ENCODE results near the gene AKR1A1. TPM values are rescaled to one million over a fixed set of nuclear protein-coding genes. Genes with fewer than 3 reads are reported as not detected.

Gene AKR1A1
- total RNA-seq, 2 donors from 2014 or later = 203 to 263 TPM

DNA sequence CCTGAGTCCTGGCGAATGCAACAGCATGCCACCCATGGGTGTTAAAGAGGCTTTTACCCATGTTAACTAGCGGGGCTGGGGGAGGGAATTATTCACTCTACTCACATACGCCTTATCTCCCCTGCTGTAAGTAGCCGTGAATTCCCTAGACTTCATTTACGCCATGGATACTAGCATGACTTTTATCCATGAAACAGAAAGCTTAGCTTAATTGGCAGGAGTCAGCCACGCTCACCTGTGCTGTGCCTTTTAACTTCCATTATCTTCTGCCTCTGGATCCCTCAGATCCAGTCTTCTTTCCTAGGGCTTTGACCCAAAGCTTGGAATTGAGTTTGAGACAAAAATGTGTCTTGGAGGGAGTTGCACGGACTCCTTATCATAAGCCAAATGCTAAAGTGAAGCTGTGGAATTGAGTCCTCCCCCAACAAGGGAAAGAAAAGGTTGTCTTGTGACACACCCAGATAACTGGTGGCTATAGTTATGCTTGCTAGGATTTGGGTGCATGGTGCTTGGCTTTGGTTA, 23.5 kb downstream of the AKR1A1 start:
- DNase-seq = no peak
- TF ChIP-seq, protein P1, sequence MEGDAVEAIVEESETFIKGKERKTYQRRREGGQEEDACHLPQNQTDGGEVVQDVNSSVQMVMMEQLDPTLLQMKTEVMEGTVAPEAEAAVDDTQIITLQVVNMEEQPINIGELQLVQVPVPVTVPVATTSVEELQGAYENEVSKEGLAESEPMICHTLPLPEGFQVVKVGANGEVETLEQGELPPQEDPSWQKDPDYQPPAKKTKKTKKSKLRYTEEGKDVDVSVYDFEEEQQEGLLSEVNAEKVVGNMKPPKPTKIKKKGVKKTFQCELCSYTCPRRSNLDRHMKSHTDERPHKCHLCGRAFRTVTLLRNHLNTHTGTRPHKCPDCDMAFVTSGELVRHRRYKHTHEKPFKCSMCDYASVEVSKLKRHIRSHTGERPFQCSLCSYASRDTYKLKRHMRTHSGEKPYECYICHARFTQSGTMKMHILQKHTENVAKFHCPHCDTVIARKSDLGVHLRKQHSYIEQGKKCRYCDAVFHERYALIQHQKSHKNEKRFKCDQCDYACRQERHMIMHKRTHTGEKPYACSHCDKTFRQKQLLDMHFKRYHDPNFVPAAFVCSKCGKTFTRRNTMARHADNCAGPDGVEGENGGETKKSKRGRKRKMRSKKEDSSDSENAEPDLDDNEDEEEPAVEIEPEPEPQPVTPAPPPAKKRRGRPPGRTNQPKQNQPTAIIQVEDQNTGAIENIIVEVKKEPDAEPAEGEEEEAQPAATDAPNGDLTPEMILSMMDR (IDR thresholded peaks at IDR 0.05) = no peak
- H3K36me3 ChIP-seq = peaks cover 4% of the 10 kb centered on the region
- no peak overlapping the region for H3K9ac ChIP-seq (ENCODE audit: low read depth in 2 of 2, low read length in 2 of 2)
- no peaks in the 10 kb centered on the region for H3K27me3 ChIP-seq
- H3K4me3 ChIP-seq = no peak overlapping the region
- H3K27ac ChIP-seq = no peak overlapping the region
- no peaks in the 10 kb centered on the region for H3K9me3 ChIP-seq
- no peaks in the 10 kb centered on the region for H3K4me1 ChIP-seq
- intact Hi-C loops (cut with DNase I) = no loop called here

GRCh38 chr1:45583264-45583665, 32.6 kb downstream of the AKR1A1 start:
- TF ChIP-seq, protein P1 (IDR thresholded peaks at IDR 0.05) = no peak
- H3K4me1 ChIP-seq = peaks cover 16% of the 10 kb centered on the region
- no peaks in the 10 kb centered on the region for H3K36me3 ChIP-seq
- no peaks in the 10 kb centered on the region for H3K9me3 ChIP-seq
- peak overlapping the region; percentile 92 for H3K27ac ChIP-seq
- DNase-seq = peak; percentile 96
- H3K4me3 ChIP-seq = peak overlapping the region; percentile 74
- peak overlapping the region; percentile 95 to 98 for H3K9ac ChIP-seq (ENCODE audit: low read depth in 2 of 2, low read length in 2 of 2)
- no peaks in the 10 kb centered on the region for H3K27me3 ChIP-seq
- intact Hi-C loops (cut with DNase I) = no loop called here

GRCh38 chr1:45583666-45584350, 33.2 kb downstream of the AKR1A1 start, which contains the start of gene NASP:
Gene NASP, plus strand, starts transcription at chr1:45584041. Its CDS starts 106 bp downstream, at chr1:45584147.
- no peaks in the 10 kb centered on the region for H3K36me3 ChIP-seq
- no peaks in the 10 kb centered on the region for H3K9me3 ChIP-seq
- H3K27me3 ChIP-seq = no peaks in the 10 kb centered on the region
- H3K4me1 ChIP-seq = peaks cover 16% of the 10 kb centered on the region
- peak within 1 kb of the TSS; percentile 92 for H3K27ac ChIP-seq
- DNase-seq = peak; percentile 92
- TF ChIP-seq, protein P1 (IDR thresholded peaks at IDR 0.05) = no peak
- H3K4me3 ChIP-seq = peak within 1 kb of the TSS; percentile 74
- peak within 1 kb of the TSS; percentile 95 to 98 for H3K9ac ChIP-seq (ENCODE audit: low read depth in 2 of 2, low read length in 2 of 2)
- intact Hi-C loops (cut with DNase I) = no loop called here

DNA sequence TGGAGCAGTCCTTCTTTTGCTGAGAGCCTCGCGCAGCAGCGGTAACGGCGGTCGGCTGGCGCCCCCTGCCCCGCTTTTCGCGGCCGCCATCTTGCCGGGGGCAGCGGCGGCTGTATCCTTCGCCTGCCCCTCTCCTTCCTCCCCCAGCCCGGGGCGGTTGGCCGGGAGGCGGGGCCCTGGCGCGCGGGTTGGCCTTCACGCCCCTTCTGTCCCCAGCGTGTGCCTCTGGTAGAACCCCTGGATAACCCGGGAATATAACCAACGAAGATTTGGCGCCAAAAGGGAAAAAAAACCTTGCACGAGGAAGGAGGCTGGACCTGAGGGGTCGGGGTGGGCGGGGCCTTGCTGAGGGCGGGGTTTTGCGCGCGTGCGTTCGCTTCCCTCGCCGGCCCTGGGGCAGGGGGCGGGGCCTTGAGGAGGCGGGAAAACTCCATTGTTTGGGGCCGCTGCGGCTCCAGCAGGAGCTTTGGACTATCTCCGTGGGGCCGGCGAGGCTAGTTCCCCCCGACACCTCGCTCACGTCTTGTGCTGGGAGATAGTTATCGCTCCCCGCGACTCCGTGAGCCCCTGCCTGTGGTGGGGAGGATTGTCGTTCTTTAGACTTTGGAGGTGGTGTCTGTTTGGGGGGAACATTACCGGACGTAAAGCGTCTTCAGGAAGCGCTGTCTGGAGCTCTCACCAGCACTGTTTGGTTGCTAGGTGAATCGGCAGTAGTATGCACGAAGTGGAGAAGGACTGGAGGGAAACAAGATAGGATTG, 33.9 kb downstream of the AKR1A1 start:
- intact Hi-C loops (cut with DNase I) = no loop called here
- peaks cover 16% of the 10 kb centered on the region for H3K4me1 ChIP-seq
- DNase-seq = peak; percentile 94
- H3K27me3 ChIP-seq = no peaks in the 10 kb centered on the region
- TF ChIP-seq, protein P1 (IDR thresholded peaks at IDR 0.05) = no peak
- peak overlapping the region; percentile 95 to 98 for H3K9ac ChIP-seq (ENCODE audit: low read depth in 2 of 2, low read length in 2 of 2)
- H3K27ac ChIP-seq = peak overlapping the region; percentile 92
- peak overlapping the region; percentile 74 for H3K4me3 ChIP-seq
- H3K9me3 ChIP-seq = no peaks in the 10 kb centered on the region
- H3K36me3 ChIP-seq = no peaks in the 10 kb centered on the region

- Histone ChIP-seq H3K27me3 (no peaks in the 10 kb centered on the region), H3K9me3 (no peaks in the 10 kb centered on the region), H3K9ac (ENCODE audit: low read depth in 2 of 2, low read length in 2 of 2) (peak overlapping the region in 1 of 2 donors; percentile 98), H3K4me1 (peaks cover 16% of the 10 kb centered on the region), H3K27ac (peak overlapping the region; percentile 92), H3K36me3 (no peaks in the 10 kb centered on the region), H3K4me3 (peak overlapping the region; percentile 74)
- TF ChIP-seq, protein P1 (IDR thresholded peaks at IDR 0.05) = no peak
- intact Hi-C loops (cut with DNase I) = no loop called here
- DNase-seq = no peak
Observed at GRCh38 chr1:45585110-45585426, 34.4 kb downstream of the AKR1A1 start.
